NCI-H524 (cell line): ENCODE results near the gene PLEKHA6.

Experiments used
- DNase-seq, 2 experiments: peaks; one replicate each; lab custom pipeline; 2025; lab: John Stamatoyannopoulos, UW

The PLEKHA6 gene

DNA sequence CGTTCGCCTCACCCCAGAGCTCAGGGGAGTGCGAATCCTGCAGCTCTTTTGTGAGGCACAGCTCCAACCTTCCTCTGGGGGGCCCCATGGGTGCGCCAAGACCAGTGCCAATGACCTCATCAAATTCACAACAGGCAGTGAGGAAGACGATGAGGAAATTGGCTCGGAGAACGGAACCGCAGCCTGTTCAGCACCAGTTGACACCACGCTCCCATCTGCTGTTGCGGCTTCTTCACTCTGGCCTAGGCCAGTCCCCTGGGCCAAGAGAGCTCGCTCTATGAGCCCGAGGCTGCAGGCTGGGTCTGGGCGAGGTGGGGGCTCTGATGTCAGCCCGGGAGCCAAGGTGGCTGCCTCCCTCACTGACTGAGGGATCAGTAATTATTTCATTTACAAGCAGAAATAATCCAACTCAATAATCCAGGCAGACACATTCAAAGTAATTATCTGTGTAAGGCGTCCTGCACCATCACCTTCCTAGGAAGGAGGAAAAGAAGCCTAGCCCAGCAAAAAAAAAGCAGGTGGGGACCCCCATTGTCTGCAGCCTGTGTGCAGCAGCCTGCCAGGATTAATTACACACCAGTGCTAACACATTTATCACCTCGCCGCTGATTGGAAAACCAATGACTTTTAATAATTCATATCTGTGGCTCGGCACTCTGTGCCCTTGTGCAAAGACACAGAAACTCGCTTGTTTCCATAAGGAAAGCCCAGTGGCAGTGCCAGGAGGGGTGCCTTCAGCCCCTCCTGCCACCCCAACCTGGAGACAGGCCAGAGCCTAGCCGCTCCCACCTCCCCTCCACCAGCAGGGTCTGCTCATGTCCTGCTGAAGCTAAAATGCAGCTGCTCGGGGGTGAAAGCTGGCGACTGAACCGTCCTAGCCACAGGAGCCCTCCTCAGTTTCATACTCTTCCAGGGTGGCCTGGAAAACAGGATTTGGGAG, 1.9 kb downstream of the PLEKHA6 start:
- DNase-seq = peak; percentile 61 to 62

DNA sequence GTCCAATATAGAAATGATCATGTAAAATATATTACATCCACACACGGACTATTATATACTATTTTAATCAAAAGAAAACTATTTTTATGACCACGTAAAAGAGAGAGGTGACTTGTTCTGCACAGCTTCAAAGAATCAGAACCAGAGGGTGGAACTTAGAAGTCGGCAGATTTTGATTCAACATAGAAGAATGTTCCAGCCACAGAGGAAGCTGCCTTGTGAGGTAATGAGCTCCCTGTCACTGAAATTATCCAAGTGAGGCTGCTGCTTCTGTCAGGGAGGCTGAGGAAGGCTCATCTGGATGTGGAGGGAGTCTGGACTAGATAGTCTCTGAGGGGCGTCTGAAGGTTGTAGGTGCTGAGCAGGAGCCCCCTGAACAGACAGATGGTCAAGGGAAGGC, 2.7 kb downstream of the PLEKHA6 start:
- no peak for DNase-seq

DNA sequence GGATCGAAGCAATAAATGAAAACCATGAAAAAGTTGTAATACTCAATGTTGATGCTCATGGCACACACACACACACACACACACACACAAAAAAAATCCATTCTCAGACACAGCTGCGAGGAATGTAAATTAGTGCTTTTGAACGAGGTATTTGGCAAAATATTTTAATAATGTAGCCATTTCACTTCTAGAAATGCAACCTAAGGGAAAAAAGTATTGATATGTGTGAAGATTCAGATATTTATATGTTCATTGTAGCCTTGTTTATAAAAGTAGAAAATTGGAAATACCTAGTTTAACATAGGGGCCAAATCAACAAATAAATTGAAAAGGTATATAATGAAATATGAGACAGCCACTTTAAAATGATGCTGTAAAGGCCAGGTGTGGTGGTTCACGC, 3.8 kb downstream of the PLEKHA6 start:
- no peak for DNase-seq

DNA sequence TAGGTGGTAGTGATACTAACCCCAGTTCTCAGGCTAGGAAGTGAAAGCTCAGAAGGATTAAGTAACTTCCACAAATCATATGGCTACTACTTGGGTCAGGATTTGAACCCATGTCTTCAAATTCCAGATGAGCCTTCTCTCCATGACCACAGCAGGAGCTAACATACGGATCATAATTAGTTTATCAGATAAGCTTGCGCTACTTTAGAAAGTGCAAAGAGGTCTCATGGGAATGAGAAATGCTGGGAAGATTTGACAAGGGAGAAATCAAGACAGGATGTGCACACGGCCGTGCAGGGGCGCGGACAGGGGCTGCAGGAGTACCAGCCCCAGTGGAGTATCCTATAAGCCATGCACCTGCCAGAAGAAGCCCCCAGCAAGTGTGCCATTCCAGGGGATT, 5.2 kb downstream of the PLEKHA6 start:
- DNase-seq = peak in 1 of 2 experiments; percentile 67

DNA sequence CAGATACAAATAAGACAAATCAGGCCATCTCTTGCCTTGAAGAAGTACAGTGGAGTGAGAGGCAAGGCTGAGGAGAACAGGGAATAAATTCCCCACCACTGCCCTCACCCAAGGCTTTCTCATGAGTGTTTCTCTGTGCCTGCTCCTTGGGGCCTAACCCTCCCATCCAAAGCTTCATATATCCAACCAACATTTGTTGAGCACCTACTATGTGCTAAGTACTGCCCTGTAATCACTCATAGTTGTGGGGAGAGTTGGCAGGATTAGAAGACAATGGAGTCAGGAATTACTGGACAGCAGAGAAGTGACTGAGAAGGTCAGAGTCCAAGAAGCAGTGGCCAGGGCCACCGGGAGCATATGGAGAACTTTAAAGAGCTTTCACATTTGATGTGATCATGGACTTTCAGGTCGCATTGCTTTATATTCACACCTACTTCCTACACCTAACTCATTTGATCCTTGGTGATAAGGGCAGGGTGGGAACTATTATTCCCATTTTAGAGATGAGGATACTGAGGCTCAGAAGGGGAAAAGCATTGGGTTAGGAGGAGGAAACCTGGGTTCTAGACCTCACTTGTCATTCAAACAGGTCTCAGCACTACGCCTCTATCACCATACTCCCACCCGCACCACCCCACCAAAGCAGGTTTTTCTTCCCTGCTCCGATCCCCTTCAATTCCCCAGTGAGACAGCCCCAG, 6.4 kb downstream of the PLEKHA6 start:
- no peak for DNase-seq

DNA sequence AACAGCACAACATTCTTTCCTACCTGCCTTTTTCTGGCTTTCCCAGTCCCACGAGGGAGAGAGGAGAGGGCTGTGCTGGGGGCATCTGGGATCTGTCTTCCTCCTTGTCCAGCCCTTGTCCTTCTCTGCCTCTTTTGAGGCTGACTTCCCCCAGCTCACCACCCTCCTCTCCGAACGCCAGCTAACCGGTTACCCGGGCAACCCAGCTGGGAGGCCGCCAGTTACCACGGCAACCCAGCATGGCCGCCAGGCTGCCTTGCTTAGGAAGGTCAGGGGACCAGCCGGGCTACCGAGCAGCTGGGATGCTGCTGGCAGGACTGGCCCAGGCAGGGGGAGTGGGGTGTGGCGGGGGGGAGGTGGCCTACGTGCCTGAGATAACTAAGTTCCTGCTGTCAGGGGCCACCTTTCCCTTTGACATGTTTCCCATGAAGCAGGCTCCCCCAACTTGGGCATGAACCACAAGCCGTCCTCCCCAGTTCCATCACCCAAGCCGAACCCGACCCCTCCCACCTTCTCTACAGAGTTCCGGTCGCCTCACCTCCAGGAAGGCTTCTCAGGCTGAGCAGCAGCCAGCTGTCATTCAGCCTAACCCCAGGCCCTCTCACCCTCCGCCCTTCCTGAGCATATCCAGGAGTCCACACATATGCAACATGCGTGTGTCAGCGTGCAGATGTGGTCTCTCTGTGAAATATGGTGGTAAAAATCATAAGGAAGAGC, 8.7 kb downstream of the PLEKHA6 start:
- peak; percentile 80 to 89 for DNase-seq

DNA sequence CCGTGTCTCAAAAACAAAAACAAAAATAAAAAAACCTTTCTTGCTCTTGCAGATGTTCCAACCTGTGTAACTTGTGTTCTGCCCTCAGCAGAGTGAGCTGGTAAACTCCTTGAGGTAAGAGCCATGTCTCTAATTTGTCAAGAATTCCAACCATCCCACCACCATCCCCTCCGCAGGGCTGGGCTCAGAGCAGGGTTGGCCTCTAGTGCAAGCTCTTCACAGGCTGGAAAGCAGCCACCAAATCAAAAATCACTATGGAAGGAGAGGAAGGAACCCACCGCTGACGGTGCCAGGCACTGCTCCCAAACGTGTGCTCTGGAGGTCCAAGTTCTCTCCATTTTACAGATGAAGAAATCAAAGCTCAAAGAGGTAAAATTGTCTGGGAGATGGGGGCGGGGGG, 9.4 kb downstream of the PLEKHA6 start:
- no peak for DNase-seq

DNA sequence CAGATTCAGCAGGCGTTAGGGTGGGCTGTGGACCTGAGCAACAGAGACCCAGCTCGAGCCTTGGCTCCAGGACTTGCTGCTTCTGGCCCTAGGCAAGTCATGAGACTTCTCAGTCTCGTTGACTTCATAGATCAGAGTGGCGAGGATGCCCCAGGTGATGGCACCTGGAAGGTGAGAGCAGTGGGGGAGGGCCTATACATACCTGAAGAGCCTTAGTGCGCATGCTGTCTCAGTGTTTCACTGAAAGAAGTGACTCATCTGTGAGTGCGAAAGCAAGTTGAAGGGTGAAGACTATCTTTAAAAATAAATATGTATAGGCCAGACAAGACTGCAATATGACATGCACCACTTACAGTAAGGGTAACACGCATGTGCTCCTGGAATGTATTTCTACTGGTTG, 10.1 kb downstream of the PLEKHA6 start:
- DNase-seq = no peak

DNA sequence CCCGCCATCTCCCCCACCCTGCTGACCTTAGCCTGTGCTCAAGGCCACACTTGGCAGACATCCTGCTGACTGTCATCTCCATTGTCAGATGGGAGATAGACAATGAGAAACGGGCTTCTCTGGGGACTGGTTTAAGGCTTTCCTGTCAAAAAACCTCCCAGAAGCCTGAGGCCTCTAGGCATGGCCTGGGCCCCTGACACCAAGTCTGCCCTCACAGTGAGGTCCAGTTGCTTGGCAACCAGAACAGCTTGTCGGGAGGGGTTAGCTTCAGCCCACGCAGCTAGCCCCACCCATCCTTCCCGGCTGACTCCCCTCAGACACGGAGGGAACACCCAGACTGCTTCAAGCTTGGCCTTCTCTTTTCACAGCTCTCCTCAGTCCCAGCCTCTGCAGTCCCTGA, 11.0 kb downstream of the PLEKHA6 start:
- peak; percentile 18 to 71 for DNase-seq

DNA sequence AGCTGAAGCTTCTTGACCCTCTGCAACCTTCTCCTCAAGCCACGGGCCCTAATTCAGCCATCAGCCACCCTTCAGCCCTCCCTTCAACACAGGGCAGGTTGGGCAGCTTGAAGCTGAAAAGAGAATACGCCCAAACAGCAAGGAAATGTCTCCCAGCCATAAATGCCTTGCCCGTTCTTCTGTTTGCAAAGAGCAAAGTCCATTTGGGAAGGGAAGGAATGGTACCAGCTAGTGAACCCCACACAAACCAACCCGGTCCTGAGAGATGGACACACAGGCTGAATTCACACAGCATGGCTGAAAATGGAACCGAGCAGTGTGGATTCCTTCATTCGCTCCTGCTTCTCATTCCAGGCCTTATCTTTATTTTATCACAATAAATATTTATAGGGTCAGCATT, 11.5 kb downstream of the PLEKHA6 start:
- DNase-seq = no peak

DNA sequence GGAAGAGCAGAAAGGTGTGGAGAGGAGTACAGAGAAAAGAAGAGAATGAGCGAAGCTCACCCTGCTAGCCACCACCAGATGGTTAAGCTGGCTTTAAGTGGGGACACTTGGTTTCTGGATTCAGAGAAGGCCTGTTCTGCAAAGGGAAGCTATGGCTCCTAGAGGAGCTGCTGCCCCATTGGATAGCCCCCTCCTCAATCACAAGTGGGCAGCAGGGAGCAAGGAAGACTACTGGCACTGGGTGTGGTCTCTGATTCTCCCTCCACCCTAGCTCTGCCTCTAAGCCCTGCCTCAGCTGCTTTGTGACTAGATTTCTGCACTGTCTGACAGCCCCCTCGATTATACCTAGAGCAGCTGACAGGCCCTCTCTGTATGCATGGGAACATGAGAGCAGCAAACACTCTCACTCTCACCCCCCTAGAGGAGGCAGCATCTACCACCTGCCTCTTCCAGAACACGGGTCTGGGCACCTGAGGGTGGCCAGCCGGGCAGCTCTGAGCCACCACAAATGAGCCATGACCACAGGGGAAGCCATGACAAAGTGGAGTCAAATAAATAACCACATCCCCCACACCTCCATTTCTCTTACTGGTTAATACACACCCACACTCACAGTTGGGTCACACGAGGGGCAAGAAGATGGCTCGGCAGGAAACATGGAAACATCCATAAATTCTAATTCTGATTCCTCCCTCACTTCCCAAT, 13.6 kb downstream of the PLEKHA6 start:
- peak; percentile 94 to 98 for DNase-seq

DNA sequence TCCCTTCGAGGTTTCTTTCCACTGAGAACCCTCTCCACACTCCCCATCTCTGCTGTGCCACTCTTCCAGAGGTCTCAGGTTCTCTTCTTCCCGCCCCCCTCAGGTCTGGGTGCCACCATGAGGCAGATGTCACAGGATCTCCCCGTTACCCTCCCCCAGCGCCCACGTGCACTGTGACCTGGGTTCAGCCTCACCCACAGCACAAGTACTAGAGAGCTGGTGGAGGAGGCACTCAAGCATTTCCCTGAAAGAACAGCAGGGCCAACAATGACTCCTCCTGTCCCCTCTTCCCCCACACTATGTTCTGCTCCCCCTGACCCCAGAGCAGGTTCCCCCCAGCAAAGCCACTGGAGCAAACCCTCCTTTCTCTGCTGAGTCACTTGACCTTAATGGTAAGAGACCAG, 14.3 kb downstream of the PLEKHA6 start:
- DNase-seq = peak; percentile 81 to 92

DNA sequence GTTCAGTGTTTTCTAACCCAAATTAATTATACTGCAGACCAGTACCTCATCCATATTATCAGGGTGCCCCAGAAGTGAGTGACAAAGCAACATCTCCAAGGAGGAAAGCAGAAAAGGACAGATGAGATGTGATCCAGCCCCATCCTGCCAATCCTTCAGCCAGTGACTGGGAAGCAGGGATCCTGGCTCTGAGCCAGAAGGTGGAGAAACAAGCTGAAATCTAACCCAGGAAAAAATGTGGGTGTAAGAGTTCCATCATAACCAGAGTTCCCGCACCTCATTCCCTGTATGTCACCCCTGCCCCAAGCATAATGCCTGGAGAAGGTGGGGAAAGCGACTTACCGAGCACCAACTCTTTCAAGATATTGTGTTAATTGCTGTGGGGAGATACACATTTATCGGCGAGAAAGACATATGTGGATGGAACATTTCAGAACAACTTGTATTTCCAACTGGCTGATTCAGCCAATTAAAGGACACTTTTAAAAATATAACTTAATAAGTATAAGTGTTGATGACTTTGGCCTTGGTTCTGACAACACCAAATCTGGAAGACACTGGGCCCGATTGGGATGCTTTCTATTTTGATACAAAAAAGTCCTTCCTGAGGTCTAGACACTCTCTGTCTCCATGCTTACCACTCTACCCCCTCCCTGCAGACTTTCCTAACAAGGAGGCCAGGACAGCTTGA, 14.9 kb downstream of the PLEKHA6 start:
- peak; percentile 47 to 72 for DNase-seq

DNA sequence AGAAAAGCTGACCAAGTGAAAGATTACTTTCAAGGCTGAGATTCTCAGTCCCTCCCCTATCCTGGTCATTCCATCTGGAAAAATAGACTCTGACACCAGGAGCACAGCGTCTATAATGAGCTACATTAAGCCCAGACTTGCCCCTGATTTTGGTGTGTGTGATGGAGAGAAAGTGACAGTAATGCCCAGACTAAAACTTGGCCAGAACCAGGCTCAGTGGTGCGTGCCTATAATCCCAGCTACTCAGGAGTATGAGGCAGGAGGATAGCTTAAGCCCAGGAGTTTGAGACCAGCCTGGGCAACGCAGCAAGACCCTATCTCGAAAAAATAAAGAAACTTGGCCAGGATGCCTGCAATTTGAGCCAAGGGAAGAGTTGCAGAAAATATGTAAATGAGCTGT, 15.9 kb downstream of the PLEKHA6 start:
- no peak for DNase-seq

DNA sequence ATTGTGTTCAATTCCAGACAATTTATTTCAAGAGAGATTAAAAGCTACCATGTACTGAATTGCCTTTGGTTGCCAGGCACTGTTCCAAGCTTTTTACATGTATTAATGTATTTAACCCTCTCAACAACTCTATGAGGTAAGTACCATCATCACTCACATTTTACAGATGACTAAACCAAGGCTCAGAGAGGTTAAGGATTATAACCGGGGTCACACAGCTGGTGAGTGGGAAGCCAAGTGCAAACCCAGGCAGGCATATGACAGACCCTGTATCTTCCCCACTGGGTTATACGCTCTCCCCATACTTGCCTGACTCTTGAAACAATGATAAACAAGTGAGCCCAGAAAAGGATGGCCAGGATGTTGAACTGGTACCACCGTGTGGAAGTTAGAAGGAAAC, 16.5 kb downstream of the PLEKHA6 start:
- no peak for DNase-seq

DNA sequence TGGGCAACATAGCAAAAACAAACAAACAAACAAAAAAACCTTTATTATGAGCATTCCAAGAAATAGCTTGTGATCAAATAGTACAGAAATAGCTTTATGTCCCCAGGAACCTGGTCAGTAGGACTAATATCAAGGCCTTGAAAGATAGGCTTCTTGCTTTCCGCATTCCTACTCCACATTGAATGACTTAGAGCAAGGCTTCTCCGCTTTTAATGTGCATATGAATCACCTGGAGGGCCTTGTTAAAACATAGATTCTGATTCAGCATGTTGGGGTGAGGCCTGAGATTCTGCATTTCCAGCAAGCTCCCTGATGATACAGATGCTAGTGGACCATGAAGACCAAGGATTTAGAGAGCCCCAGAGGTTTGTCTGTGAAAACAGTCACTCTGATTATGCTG, 17.4 kb downstream of the PLEKHA6 start:
- no peak for DNase-seq

DNA sequence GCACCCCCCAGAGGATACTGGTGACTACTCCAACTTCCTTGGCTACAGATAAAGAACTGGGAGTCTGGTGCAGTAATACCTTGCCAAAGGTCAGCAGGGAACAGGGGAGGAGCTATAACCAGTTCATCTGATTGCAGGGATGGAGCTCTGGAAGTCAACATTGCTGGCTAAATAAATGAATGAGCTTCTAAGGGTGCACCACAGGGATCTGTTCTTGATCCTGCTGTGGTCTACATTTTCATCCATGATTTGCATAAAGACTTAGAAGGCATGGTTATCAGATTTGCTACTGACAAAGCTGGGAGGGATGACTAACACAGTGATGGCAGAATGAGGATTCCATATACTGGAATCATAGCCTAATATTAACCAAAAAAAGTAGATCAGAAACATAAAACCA, 18.3 kb downstream of the PLEKHA6 start:
- no peak for DNase-seq

DNA sequence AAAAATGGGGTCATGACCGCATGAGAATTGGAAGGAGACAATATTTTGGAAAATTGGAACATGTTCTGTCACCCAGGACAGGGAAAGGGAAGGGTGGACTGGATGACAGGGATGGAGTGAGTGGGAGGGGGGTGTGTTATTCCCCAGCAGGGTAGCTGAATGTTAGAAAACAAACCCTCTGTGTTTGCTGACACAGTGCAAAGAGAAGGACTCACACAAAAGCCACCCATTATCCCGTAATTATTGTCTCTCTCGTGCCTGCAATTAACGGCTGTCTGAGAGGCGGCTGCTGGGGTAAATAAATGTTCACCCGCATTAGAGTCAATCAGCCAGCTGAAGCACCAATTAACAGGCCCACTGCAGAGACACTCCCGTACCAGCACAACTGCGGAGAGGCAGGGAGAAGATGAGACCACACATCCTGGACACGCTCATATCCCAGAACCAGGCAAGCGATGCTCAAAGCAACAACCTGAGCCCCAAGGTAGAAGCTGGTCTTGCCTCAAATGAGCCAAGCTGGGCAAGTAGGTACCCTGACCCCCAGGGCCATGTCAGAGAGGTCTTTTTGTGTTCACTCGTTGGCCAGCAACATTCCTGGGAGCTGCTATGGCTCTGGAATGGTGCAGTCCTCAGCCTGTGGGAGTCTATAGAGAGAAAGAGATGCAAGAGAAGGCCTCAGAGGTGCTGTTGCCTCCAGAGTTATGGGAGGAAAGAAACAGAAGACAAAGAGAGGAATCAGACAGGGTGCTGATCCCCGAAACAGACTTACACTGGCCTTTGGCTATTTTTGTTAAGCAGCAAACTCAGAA, 19.4 kb downstream of the PLEKHA6 start:
- peak; percentile 62 to 72 for DNase-seq

DNA sequence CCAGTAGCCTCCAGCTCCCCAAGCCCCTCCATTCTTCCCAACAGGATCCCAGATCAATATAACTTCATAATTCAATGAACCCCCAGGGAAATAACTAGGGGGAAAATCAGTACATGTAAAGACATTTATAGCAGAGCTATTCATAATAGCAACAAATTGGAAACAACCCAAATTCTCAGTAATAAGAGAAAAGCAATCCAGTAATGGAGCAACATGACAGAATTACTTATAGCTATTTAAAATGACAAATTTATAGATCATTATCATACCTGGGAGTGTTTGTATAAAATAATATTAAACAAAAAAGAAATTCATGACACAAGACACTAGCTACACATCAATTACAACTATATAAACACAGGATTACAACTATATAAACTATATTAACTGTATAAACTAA, 20.2 kb downstream of the PLEKHA6 start:
- no peak for DNase-seq

DNA sequence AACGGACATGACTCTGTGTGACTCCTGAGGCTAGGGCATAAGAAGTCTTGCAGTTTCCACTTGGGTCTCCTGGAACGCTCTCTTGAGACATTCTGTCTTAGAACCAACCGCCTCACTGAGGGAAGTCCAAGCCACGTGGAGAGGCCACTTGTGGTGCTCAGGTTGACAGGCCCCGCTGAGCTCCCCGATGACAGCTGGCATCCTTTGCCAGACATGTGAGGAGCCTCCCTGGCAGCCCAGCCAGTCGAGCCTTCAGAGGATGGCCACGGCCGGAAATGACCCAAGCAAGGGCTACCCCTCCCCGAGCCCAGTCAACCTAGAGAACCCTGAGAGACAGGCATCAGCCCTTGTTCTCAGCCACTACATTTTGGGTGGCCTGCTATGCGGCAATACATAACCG, 20.7 kb downstream of the PLEKHA6 start:
- DNase-seq = peak; percentile 64 to 78

DNA sequence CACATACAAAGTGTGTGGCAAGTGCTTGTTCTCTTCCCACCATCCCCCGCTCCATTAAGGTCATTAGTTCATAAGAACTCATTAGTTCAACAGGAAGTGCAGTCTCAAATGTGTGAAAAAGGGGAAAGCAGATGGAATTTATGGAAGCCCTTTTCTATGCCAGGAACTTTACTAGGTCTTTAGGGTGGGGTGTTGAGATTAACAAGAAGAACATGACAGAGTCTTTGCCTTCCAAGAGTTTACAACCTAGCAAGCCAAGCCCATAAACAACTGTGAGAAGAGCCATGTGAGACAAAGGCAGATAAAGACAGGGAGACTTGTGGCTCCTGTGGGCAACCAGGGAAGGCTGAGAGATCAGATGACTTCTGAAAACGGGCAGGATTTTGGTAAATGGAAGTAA, 21.4 kb downstream of the PLEKHA6 start:
- DNase-seq = no peak
